Colon (tissue), 2 donors: ENCODE measurements around the gene ANKMY1.
"Not testable (repeated sequence)": the region's sequence is repeated elsewhere in the genome, so short reads cannot be mapped to it uniquely, and the experiment has no call there.

Source experiments
- FAIRE-seq: peaks from 2 replicates; lab custom pipeline; 2012; peaks lifted over from hg19 to GRCh38; lab: Jason Lieb, UNC
- donor health status: control.
- donor health status: control.

The ANKMY1 gene

DNA sequence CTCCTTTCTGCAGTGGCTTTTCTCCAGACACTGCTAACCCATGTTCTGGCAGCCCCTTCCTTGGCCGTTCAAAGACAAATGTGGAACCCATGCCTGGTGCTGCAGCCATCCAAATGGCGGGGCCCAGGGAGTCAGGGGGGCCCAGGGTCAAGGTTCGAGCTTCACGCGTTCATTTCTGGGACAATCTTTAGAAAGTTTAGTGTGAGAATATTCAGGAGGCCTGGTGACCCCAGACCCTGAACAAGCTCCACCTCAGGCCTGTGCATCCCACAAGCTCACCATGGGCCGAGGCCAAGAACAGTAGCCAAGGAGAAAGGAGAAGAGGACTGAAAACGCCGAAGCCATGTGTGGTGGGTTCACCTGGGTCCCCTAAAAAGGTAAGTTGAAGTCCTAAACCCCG, 54.4 kb downstream of the ANKMY1 start:
- FAIRE-seq = no peak

- no peak for FAIRE-seq
These were observed 55.2 kb downstream of the ANKMY1 start for GRCh38 chr2:240502430-240503121.

DNA sequence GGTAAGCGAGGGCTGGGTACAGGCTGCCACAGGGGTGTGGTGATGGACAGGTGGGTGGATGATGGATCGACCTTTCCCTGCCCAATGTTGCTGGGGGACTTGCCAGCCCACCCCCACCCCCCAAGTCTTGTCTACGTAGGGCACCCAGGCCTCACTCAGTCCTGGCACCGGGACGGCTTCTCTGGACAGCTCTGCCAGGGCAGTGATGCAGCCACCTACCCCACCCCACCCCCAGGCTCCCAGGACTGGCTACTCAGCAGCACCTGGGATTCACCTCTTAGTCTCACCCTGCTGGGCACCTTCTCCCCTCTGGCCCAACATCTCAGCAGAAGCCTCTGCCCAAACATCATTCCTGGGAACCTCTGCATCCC, 55.7 kb downstream of the ANKMY1 start:
- no peak for FAIRE-seq

DNA sequence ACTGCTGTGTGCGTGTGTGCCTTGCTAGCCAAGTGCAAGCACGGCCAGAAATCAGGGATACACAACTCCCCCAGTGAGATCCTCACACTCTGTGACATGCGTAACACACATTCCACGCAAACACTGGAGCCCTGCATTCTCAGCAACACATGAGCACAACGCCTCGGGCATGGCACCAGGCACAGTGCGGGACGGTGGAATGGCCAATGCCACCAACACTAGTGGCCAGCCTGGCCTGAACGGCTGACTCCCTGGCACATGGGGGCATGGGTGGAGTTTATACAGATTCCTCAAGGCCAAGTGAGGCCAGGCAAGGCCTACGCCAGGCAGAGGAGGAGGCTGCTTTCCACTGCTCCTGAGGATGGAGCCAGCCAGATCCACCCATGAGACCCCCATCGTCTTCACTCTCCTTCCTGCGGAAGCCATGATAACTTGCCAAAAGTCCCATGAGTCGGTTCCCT, 56.2 kb downstream of the ANKMY1 start:
- no peak for FAIRE-seq

GRCh38 chr2:240500561-240501423, 57.0 kb downstream of the ANKMY1 start:
- no peak for FAIRE-seq

DNA sequence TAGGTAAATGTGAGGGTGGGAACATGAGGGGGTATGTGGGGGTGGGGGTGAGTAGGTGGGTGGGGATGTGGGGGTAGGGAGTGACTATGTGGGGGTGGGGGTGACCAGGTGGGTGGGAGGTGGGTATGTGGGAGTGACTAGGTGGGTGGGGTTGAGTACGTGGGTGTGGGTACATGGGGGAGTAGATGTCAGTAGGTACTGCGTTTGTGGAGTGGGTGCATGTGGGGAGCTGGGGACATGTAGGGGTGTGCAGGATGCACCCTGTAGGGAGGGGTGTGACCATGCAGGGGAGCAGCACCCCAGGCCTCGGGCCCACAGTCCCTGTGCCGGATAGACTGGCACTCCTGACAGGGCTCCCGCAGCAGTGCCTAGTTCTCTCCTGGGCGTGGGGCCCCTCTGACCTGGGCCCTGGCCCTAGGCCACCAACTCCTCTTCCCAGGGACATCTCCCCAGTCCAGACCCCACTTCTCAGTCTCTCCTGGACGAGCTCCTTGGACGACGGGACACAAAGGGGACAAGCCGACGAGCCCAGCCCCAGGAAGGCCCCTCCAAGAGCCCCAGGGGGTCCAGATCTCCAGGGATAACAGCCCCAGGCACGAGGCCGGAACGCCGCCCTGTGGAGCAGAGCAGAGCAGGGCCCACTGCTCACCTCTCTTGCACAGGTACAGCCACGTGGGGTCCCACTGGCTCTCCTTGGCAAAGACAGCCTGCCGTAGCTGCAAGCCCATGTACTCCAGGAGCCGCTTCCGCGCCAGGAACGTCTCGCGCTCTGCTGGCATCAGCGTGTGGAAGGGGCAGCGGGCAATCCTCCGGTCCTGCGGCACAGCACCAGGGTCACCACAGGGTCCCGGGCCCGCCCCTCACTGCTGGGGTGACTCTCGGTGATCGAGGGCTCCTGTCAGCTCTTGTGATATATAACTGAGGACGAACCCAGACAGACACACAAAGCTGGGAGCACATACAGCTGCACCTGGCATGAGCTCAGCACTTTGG, 58.2 kb downstream of the ANKMY1 start:
- FAIRE-seq = no peak

- FAIRE-seq = no peak
These were observed 58.9 kb downstream of the ANKMY1 start for GRCh38 chr2:240498958-240499260.

DNA sequence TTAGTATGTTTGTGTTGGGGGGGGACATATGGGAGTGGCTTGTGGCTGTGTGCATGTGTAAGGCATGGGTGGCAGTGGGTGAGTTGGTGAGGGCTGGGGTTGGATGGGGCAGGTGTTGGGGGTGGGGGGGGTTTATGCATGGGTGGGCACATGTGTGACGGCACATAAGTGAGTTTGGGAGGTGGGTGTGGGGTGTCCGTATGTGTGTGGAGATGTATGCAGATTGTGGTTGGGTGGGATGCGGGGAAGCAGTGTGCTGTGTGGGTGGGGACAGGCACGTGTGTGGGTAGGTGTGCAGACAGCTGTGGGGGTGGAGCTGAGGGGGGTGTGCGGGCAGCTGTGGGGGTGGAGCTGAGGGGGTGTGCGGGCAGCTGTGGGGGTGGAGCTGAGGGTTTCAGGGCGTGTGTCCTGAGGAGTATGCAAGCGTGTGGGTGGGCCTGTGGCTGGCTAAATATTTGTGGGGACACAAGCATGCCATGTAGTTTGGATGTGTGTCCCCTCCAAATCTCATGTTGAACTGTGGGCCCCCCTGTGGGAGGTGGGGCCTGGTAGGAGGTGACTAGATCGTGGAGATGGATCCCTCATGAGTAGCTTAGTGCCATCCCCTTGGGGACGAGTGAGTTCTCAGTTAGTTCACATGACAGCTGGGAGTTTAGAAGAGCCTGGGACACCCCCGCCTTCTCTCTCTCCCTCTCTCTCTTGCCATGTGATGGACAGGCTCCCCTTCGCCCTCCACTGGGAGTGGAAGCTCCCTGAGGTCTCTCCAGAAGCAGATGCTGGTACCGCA, 59.4 kb downstream of the ANKMY1 start:
- no peak for FAIRE-seq

DNA sequence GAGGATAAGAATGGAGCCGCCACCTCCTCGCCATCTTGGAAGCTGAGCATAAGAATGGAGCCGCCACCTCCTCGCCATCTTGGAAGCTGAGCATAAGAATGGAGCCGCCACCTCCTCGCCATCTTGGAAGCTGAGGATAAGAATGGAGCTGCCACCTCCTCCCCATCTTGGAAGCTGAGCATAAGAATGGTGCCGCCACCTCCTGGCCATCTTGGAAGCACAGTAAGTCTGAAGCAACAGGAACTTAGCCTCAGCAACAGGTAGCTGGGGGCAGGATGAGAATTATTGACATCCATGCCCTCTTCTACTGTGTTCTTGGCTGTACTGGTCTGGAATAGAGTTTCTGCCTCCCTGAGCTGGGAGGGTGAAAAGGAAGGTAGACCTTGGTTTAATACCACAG, 60.7 kb downstream of the ANKMY1 start:
- not testable (repeated sequence) for FAIRE-seq

- FAIRE-seq = not testable (repeated sequence)
These were observed 62.8 kb downstream of the ANKMY1 start for GRCh38 chr2:240494942-240495341.

GRCh38 chr2:240494194-240494793, 63.5 kb downstream of the ANKMY1 start:
- no peak for FAIRE-seq

- FAIRE-seq = no peak
These were observed 66.3 kb downstream of the ANKMY1 start for GRCh38 chr2:240491483-240491882.

DNA sequence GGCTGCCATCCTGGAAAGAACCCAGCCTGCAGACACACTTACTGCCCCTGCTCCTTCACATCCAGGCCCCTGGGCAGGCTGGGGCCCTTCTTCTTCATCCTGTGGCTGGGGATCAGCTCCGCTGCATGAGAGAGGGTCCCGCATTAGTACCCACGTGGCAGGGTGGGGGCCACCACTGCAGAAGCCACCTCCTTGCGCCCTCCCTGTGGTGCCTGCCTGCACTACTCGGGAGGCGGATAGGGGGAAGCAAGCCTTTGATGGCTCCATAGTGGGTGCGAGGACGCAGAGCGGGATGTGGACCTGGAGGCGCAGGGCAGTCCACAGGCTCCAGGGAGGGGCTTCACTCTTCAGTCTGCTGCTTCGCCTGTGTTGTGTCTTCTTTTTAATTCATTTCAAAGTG, 75.6 kb downstream of the ANKMY1 start:
- no peak for FAIRE-seq

GRCh38 chr2:240481720-240482119, 76.1 kb downstream of the ANKMY1 start:
- no peak for FAIRE-seq

DNA sequence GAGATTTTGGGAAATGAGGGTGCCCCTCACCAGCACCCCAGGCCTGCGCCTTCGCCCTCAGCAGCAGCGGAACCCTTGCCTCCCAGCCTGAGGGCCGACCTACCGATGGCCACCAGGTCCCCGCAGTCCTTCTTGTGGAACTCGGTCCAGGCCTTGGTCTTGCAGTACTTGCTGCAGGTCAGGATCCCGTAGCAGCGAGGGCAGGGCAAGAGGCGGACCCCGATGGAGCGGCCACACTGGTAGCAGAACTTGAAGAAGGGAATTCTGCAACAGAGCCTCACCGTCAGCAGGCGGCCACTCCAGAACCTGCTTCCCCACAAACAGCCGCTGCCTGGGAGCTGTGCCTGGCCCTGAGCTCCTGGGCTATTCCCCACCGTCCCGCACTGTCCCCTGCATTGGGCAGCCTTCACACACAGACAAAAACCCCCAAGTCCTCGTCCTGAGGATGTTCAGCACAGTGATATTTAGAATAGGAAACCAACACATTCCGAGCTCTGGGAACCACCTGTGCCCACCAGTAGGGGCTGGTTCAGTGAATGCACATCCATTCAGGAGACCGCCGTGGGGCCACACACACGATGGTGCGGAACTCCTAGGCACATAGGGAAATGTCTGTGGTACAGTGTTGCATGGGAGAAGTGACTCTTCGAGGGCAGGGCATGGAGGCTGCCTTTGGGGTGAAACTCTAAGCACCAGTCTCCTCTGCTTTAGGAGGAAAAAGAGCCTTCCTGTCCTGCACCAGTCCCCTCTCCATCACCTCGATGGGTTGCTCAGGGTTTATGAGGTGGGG, 76.8 kb downstream of the ANKMY1 start:
- no peak for FAIRE-seq

- FAIRE-seq = no peak
These were observed 78.7 kb downstream of the ANKMY1 start for GRCh38 chr2:240479111-240479501.

DNA sequence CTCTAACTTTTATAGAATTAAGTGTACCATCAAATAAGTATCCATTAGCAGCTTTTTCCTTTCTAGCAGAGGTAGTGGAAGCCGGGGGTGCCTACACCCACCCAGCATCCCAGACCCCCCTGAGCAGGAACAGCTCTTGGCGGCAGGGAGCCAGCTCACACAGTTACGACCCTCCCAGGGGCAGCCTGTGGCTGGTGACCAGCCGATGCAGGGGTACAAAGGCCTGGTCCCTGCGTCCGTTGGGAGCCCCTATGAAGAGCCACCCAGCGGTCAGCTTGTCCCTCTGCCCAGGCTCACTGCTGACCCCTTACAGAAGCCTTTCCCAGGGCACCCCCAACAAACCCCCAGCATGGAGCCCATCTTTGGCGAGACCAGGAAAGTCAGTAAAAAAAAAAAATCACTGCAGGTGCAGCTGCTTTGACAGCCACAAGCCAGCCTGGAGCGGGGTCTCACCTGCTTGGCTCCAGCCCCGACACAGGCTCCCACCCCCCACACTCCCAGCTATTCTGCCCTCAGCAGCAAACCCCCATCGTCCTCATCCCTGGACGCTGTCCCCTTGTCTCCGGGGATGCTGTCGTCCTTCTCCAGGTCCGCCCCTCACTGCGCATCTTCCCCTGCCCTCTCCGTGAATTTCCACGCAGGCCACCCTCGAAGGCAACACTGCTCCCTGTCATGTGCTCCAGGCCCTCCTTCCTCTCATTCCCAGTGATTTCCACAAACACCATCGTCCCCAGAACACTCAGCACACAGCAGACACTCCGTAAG, 79.3 kb downstream of the ANKMY1 start:
- no peak for FAIRE-seq

- FAIRE-seq = no peak
These were observed 79.9 kb downstream of the ANKMY1 start for GRCh38 chr2:240477916-240478315.

GRCh38 chr2:240473211-240473610, 84.6 kb downstream of the ANKMY1 start:
- peak; percentile 21 for FAIRE-seq
